ENCODE results near the gene CCDC80. TPM values are rescaled to one million over a fixed set of nuclear protein-coding genes. Genes with fewer than 3 reads are reported as not detected.

The CCDC80 gene
- total RNA-seq, 1 experiment from 2014 or later: 26.2 TPM

GRCh38 chr3:112689385-112689784 is 48.4 kb upstream of the CCDC80 start:
- ChIA-PET POLR2A (no interaction called here), CTCF (interaction anchor here (0.6 kb wide), 1 partner anchor 67 kb away, joined by 3 read pairs; no protein-coding TSS in a partner anchor)
- no peak for TF ChIP-seq CTCF (IDR thresholded peaks at IDR 0.05; ENCODE audit: insufficient read depth in 1 of 2, low read depth in 1 of 2, low read length in 1 of 2, severe bottlenecking in 1 of 2, unreplicated experiment in 1 of 2)
- Histone ChIP-seq H3K4me3 (ENCODE audit: low read depth, low read length) (no peak overlapping the region), H3K27me3 (replicated peaks; ENCODE audit: control insufficient read depth, insufficient read depth, low read length) (no peaks in the 10 kb centered on the region), H3K36me3 (ENCODE audit: control insufficient read depth, insufficient read depth, low read length) (no peaks in the 10 kb centered on the region), H3K9me3 (no peaks in the 10 kb centered on the region), H3K4me1 (peaks cover 56% of the 10 kb centered on the region)
- Mint-ChIP-seq H3K27ac (ENCODE audit: unreplicated experiment) (no peak overlapping the region), H3K36me3 (ENCODE audit: insufficient read depth, unreplicated experiment) (peaks cover 10% of the 10 kb centered on the region), H3K27me3 (ENCODE audit: insufficient read depth, unreplicated experiment) (no peaks in the 10 kb centered on the region), H3K4me3 (ENCODE audit: unreplicated experiment) (no peak overlapping the region), H3K9me3 (ENCODE audit: unreplicated experiment) (peaks cover 10% of the 10 kb centered on the region), H3K4me1 (ENCODE audit: low read depth, unreplicated experiment) (peaks cover 35% of the 10 kb centered on the region)
- DNase-seq: no peak
- intact Hi-C loops (cut with micrococcal nuclease; ENCODE audit: unreplicated experiment): no loop called here
- no TSS peak for BruUV-seq (replicated peaks)

- Mint-ChIP-seq H3K9me3 (ENCODE audit: unreplicated experiment) (peaks cover 8% of the 10 kb centered on the region), H3K27me3 (ENCODE audit: insufficient read depth, unreplicated experiment) (no peaks in the 10 kb centered on the region), H3K27ac (ENCODE audit: unreplicated experiment) (no peak overlapping the region), H3K36me3 (ENCODE audit: insufficient read depth, unreplicated experiment) (peaks cover 8% of the 10 kb centered on the region), H3K4me1 (ENCODE audit: low read depth, unreplicated experiment) (peaks cover 35% of the 10 kb centered on the region), H3K4me3 (ENCODE audit: unreplicated experiment) (no peak overlapping the region)
- H3K4me3 ChIP-seq (ENCODE audit: low read depth, low read length): no peak overlapping the region
- ChIA-PET POLR2A (no interaction called here), CTCF (interaction anchor here (0.6 kb wide), 1 partner anchor 67 kb away, joined by 3 read pairs; no protein-coding TSS in a partner anchor)
- no peaks in the 10 kb centered on the region for H3K9me3 ChIP-seq
- peaks cover 56% of the 10 kb centered on the region for H3K4me1 ChIP-seq
- no peak for DNase-seq
- H3K36me3 ChIP-seq (ENCODE audit: control insufficient read depth, insufficient read depth, low read length): no peaks in the 10 kb centered on the region
- H3K27me3 ChIP-seq (replicated peaks; ENCODE audit: control insufficient read depth, insufficient read depth, low read length): no peaks in the 10 kb centered on the region
- BruUV-seq (replicated peaks): no TSS peak
- intact Hi-C loops (cut with micrococcal nuclease; ENCODE audit: unreplicated experiment): loop anchor here (1.0 kb wide), 1 partner anchor 42 kb away; no protein-coding TSS in a partner anchor
- no peak for TF ChIP-seq CTCF (IDR thresholded peaks at IDR 0.05; ENCODE audit: insufficient read depth in 1 of 2, low read depth in 1 of 2, low read length in 1 of 2, severe bottlenecking in 1 of 2, unreplicated experiment in 1 of 2)
These were observed 47.9 kb upstream of the CCDC80 start for GRCh38 chr3:112688819-112689218.

- intact Hi-C loops (cut with micrococcal nuclease; ENCODE audit: unreplicated experiment): loop anchor here (1.0 kb wide), 1 partner anchor 41 kb away; no protein-coding TSS in a partner anchor
- TF ChIP-seq CTCF (IDR thresholded peaks at IDR 0.05; ENCODE audit: insufficient read depth in 1 of 2, low read depth in 1 of 2, low read length in 1 of 2, severe bottlenecking in 1 of 2, unreplicated experiment in 1 of 2): no peak
- H3K4me3 ChIP-seq (ENCODE audit: low read depth, low read length): no peak overlapping the region
- H3K36me3 ChIP-seq (ENCODE audit: control insufficient read depth, insufficient read depth, low read length): no peaks in the 10 kb centered on the region
- ChIA-PET POLR2A (no interaction called here), CTCF (no interaction called here)
- Mint-ChIP-seq H3K27me3 (ENCODE audit: insufficient read depth, unreplicated experiment) (no peaks in the 10 kb centered on the region), H3K9me3 (ENCODE audit: unreplicated experiment) (peaks cover 2% of the 10 kb centered on the region), H3K27ac (ENCODE audit: unreplicated experiment) (no peak overlapping the region), H3K4me1 (ENCODE audit: low read depth, unreplicated experiment) (peaks cover 30% of the 10 kb centered on the region), H3K36me3 (ENCODE audit: insufficient read depth, unreplicated experiment) (peaks cover 2% of the 10 kb centered on the region), H3K4me3 (ENCODE audit: unreplicated experiment) (no peak overlapping the region)
- DNase-seq: no peak
- BruUV-seq (replicated peaks): no TSS peak
- no peaks in the 10 kb centered on the region for H3K9me3 ChIP-seq
- peaks cover 50% of the 10 kb centered on the region for H3K4me1 ChIP-seq
- H3K27me3 ChIP-seq (replicated peaks; ENCODE audit: control insufficient read depth, insufficient read depth, low read length): no peaks in the 10 kb centered on the region
These were observed 47.3 kb upstream of the CCDC80 start for GRCh38 chr3:112688085-112688769.
